NCI-H1092 (cell line): Measurements from ENCODE around the gene SLC1A7.

ENCODE experiments used
- DNase-seq: peaks from one replicate; lab custom pipeline; 2025; lab: John Stamatoyannopoulos, UW

Gene SLC1A7

DNA sequence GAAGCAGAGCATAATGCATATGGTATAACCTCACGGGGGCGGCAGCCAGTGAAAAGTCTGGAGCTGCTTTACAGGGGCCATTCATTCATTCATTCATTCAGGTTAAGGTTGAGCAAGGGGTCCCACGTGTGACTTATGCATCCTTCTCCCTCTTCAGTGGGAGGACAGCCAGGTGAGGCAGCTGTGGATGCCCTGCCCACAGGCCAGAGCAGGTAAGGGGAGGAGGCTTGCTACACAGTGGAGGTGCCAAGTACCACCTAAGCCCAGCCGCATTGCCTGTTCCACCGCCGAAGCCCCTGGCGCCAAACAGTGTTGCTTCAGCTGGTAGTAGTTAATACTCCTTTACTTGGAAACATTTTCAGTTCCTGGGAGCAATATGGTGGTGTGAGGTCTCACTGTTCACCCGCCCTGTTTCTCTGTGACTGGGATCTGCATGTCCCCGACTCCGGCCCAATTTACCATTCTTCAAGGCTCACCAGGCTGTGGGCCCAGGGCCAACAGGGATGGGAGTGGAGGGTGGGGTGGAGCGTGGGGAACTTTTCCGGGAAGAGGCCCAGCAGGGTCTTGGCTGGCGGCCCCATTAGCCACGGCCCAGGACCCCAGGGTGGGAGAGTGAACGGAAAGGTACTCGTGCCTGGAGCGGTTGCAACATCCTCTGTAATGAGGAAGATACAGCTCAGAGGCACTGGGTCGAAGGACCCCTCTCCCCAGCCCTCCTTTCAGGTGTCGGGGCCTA lies 81.1 kb downstream of the SLC1A7 start:
- no peak for DNase-seq

DNA sequence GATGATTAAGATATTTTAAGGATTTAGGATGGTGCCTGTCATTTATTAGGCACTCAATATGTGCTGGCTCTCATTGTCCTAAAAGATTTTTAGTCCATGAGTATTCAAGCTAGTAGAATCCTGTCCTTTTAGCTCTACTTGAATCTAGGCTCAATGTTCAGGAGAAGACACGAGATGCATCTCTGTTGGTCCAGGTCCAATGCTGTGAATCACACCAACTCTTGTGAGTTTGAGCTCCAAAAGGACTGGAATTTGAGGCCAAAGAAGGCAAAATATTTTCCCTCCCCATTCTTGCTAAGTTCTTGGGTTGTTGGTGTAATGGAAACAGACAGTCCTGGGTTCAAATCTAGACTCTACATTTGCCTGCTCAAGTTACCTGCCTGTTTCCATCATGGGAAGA lies 81.9 kb downstream of the SLC1A7 start:
- DNase-seq: no peak

DNA sequence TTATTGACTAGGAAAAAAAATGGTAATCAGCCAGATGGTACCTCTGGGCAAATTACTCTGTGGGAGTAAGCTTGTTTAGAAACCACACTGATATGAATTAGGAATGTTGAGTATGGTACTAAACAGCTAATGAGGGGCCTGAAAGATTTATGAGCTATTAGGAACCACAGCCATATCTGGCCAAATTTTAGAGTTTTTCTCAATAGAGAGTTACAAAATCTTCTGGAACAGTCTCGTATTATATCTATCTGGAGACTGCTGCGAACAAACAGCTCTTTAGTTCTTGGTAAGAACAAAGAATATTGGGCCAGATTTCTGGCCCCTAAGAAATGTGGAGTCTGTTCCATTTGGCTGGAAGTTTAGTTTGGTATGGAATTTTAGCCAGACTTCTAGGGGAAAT lies 85.3 kb downstream of the SLC1A7 start:
- DNase-seq: no peak

DNA sequence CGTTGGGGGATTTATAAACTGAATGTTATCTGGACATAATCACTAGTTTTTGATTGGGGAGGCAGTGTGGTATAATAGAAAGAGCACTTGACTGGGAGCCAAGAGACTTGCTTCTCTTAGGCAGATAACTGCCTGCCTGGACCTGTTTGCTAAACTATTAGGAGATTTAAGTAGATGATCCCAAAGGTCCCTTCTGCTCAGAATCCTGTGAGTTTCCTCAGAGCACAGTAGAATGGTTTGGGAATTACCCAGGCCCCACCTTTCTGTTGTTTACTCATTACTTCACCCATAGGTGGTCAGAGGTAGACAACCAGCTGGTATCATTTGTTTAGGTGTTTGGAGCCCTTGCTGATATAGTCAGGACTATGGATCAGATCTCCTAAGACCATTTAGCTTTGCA lies 90.8 kb downstream of the SLC1A7 start:
- no peak for DNase-seq

DNA sequence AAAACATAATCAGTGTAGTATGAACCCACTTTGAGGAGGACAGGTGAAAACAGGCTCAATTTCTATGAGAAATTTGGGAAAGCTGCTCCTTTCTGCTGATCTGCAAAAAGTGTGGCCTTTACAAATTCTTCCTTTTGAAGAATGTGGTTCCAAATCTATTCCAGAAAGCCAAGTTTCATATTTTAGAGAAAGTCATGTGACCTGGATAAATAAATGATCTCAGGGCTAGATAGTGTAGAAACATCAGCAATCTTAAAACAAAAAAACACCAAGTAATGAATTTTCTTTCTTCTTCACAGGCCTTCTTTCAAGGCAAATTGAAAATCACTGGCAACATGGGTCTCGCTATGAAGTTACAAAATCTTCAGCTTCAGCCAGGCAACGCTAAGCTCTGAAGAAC lies 92.1 kb downstream of the SLC1A7 start:
- no peak for DNase-seq

DNA sequence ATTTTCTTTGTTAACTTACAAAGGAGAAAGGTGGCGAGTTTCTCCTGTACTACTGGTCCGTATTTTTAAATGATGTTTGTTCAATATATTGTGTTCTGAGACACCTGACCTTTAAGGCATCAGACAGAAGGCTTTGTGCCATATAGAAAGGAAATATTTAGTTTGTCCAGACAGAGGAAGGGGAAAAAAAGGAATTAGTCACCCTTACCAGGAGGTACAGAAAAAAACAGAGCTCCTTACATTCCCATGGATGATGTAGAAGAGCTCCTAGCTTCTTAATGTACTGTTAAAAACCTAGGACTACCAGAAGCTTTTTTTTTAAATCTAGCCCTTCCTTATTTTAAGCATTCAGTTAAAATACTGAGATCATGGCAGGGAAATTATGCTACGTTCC lies 92.9 kb downstream of the SLC1A7 start:
- no peak for DNase-seq

DNA sequence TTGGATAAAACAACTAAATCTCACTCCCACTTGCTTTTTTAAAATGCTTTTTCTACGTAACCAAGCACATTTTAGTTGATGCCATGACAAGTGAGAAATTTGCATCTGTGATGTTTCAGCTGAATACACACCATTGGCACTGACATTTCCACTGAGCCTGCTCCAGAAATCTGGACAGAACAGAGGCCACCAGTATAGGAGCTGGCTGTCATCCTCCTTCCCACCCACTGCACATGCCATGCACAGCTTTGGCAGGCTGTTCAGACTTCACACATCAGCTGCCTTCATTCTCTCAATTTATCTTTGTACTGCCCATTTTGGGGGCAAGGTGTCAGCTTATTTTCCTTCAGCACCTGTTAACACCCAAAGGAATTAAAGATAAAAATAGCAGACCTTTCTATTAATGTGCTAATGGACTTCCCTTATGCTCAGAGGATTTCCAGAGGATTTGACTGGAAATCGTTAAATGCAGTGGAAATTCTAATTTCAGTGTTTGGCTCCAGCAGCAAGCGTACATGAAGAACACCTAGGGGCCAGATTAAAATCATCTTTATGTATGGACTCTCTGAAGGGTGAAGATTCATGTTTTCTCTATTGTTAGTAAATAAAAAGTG lies 93.4 kb downstream of the SLC1A7 start:
- DNase-seq: no peak

DNA sequence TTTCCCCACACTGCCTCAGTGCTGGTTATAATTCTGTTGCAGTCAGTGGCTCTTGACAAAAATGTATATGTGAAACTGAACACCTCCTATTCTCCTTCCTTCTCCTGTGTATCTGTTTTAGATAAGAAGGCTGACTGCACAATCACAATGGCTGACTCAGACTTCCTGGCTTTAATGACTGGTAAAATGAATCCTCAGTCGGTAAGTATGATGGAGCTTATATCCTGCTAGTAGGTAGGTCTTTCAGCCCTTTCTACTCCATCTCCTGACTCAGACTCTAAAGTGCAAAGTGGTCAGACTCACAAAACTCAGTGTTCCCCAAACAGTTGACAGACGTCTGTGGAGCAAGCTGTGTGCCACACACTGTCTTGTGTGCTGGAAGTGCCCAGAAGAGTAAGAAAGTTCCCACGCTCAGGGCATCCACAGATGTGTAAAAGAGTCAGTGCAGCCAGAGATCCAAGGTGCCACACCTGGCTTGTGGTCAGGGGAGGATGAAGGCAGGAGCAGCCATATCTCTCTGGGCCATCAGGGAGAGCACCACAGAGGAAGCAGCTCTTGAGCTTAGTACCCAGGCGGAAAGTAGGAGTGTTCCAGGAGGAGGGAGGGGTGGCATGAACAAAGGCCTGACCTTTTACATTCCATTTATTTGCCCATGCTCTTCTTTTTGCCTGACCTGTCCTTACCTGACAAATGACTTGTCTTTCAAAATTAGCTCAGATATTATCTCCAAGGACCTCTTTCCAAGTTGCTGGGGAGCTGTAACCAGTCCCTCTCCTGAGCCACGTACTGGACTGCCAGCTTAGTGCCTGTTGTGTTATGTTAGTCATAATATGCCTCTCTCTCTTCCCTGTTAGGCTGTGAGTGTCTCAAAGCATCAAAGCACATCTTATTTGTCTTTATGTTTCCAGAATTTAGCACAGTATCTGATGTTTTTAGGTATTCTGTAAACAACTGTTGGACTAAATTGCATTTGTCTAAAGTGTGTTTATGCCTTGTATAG lies 94.4 kb downstream of the SLC1A7 start:
- DNase-seq: no peak

DNA sequence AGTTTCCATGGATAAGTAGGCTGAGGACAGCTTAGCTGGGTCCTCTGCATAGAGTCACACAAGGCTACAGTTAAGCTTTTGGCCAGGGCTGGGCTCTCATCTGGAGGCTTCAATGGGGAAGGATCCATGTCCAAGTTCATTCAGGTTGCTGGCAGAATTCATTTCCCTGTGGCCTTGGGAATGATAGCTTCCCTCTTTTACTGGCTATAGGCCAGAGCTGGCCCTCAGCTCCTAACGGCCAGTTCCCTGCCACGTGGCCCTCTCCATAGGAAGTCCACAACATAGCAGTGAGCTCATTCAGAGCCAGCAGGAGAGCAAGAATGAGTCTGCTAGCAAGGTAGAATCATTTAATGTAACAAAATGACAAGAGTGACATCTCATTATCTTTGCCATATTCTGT lies 95.5 kb downstream of the SLC1A7 start:
- no peak for DNase-seq

DNA sequence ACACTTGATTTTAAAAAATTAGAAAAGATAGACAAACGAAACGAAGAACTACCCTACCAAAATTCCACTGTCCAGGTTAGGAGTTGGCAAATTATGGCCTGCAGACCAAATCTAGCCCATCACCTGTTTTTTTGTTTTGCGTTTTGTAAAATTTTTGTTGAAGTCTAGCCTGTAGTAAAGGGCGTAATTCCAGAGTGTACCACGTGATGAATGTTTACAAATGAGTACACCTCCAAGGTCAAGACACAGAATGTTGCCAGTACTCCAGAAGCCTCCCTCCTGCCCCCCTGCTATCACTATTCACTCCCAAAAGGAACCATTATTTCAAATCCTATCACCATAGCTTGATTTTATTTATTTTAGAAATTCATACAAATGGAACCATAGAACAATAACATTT lies 97.5 kb downstream of the SLC1A7 start:
- DNase-seq: no peak

DNA sequence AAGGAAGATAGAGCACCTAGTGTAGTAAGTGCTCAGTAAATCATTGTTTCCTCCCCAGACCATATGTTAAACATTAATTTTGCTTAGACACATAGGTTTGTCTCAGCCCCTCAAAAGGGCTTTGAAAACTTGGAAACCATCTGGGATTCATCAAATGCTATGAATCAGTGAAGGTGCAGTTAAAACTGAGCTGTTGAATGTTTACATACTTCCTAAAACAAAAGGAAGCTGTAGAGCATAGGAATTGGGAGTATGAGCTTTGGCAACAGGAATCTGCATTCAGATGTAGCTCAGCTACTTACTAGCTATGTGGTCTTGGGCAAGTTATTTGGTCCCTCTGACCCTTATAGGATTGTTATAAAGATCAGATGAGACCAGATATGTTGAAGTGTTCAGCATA lies 99.2 kb downstream of the SLC1A7 start:
- no peak for DNase-seq

DNA sequence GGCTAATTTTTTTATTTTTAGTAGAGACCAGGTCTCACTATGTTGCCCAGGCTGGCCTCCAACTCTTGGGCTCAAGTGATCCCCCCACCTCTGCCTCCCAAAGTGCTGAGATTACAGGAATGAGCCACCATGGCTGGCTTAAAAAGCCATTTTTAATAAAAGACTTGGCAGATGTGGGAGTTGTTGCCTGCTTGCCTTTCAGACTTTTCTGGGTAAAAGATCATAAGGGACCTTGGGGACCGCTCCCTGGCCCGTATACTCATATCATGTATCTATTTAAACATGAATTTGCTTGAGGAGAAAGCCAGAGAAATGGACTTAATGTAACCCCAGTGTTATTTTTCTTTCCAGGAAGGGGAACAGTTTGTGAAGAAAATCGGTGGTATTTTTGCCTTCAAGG lies 103.9 kb downstream of the SLC1A7 start:
- no peak for DNase-seq
